Thyroid gland (tissue), 4 donors: Measurements from ENCODE around the gene TCEAL5.

Source experiments
- POLR2A ChIP-seq, 2 donors: fragments of 450-650 bp; IDR thresholded peaks; one replicate each; pipeline ENCODE4 v1.6.1; 2017; ENCODE audit warnings: antibody characterized with exemption in 2 of 2, mild to moderate bottlenecking in 2 of 2, moderate library complexity in 1 of 2
- TF ChIP-seq, protein P1 (sequence below), 6 experiments: fragments of 200-600 bp in 3 of 6; fragments of 450-650 bp in 3 of 6; sonication (generic) in 3 of 6; IDR thresholded peaks; one replicate each; pipeline ENCODE4 v1.5.1; 2016 to 2019; ENCODE audit warnings: antibody characterized with exemption in 6 of 6, mild to moderate bottlenecking in 2 of 6, inconsistent platforms in 1 of 6, moderate library complexity in 1 of 6

DNA sequence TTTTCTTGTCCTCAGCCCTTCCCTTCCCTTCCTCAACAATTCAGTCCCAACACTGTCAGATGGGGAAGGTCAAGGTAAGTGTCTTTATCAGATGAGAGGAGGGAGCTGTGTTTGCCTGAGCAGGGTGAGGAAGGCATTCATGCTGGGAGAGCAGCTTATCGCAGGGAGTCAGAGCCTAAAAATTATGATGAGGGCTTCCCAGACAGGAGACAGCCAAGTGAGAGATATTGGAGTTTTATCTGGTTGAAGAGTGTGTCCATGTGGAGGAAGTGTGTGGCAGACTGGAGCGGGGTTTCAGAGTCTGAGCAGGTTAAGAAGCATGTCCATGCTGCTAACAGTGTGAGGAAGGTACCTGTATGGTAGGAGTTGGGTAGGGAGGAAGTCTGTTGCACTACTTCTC lies 43.3 kb downstream of the TCEAL5 start:
- TF ChIP-seq, protein P1, sequence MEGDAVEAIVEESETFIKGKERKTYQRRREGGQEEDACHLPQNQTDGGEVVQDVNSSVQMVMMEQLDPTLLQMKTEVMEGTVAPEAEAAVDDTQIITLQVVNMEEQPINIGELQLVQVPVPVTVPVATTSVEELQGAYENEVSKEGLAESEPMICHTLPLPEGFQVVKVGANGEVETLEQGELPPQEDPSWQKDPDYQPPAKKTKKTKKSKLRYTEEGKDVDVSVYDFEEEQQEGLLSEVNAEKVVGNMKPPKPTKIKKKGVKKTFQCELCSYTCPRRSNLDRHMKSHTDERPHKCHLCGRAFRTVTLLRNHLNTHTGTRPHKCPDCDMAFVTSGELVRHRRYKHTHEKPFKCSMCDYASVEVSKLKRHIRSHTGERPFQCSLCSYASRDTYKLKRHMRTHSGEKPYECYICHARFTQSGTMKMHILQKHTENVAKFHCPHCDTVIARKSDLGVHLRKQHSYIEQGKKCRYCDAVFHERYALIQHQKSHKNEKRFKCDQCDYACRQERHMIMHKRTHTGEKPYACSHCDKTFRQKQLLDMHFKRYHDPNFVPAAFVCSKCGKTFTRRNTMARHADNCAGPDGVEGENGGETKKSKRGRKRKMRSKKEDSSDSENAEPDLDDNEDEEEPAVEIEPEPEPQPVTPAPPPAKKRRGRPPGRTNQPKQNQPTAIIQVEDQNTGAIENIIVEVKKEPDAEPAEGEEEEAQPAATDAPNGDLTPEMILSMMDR (IDR thresholded peaks at IDR 0.05) = no peak
- TF ChIP-seq POLR2A (IDR thresholded peaks at IDR 0.05) = no peak
